Caco-2 (cell line): ENCODE results near the gene HNMT. TPM values are rescaled to one million over a fixed set of nuclear protein-coding genes. Genes with fewer than 3 reads are reported as not detected.

Experiments
- BruUV-seq: library from RNA; stranded (reverse); fragments of 400-500 nt; replicated peaks from 2 replicates; lab custom pipeline; 2021; lab: Mats Ljungman, UMichigan
- CTCF ChIA-PET: fragments of 300-600 bp; sonication (Branson Sonifier 250); formaldehyde crosslinking; loops from one replicate; lab custom pipeline; 2022; ENCODE audit warnings: antibody characterized with exemption; lab: Charles Lee
- POLR2A ChIA-PET: fragments of 300-600 bp; sonication (Branson Sonifier 250); formaldehyde crosslinking; loops from one replicate; lab custom pipeline; 2022; ENCODE audit warnings: antibody characterized with exemption; lab: Charles Lee
- DNase-seq, 2 experiments: peaks; one replicate each; pipeline versions ENCODE4 v3.0.0 to v3.0.0-alpha.2; 2020 to 2022
- H3K27me3 ChIP-seq: replicated peaks from 2 replicates; pipeline ENCODE4 v1.6.0; 2011; ENCODE audit warnings: low read length; ENCODE audit not compliant: control insufficient read depth, insufficient read depth
- H3K36me3 ChIP-seq: 2 replicates; pipeline ENCODE4 v1.5.1; 2011; ENCODE audit warnings: low read length; ENCODE audit not compliant: control insufficient read depth, insufficient read depth
- H3K4me1 ChIP-seq: fragments of 250-450 bp; sonication (Bioruptor Pico); 2 replicates; pipeline ENCODE4 v1.5.1; 2020; ENCODE audit warnings: mild to moderate bottlenecking
- H3K4me3 ChIP-seq: 2 replicates; pipeline ENCODE4 v1.5.1; 2011; ENCODE audit warnings: low read depth, mild to moderate bottlenecking, control low read depth, low read length
- H3K9me3 ChIP-seq: fragments of 250-450 bp; sonication (Bioruptor Pico); 2 replicates; pipeline ENCODE4 v1.5.1; 2020; ENCODE audit warnings: mild to moderate bottlenecking, moderate library complexity
- H3K27ac Mint-ChIP-seq: one replicate; pipeline ENCODE4 v1.8.0; 2022; ENCODE audit warnings: mixed read lengths; ENCODE audit not compliant: unreplicated experiment
- H3K27me3 Mint-ChIP-seq: one replicate; pipeline ENCODE4 v1.8.0; 2022; ENCODE audit warnings: mixed read lengths; ENCODE audit not compliant: insufficient read depth, unreplicated experiment
- H3K36me3 Mint-ChIP-seq: one replicate; pipeline ENCODE4 v1.8.0; 2022; ENCODE audit warnings: mild to moderate bottlenecking, mixed read lengths; ENCODE audit not compliant: insufficient read depth, unreplicated experiment
- H3K4me1 Mint-ChIP-seq: one replicate; pipeline ENCODE4 v1.8.0; 2022; ENCODE audit warnings: low read depth, mixed read lengths; ENCODE audit not compliant: unreplicated experiment
- H3K4me3 Mint-ChIP-seq: one replicate; pipeline ENCODE4 v1.8.0; 2022; ENCODE audit warnings: mild to moderate bottlenecking, moderate library complexity, mixed read lengths; ENCODE audit not compliant: unreplicated experiment
- H3K9me3 Mint-ChIP-seq: one replicate; pipeline ENCODE4 v1.8.0; 2022; ENCODE audit warnings: mixed read lengths; ENCODE audit not compliant: unreplicated experiment
- CTCF ChIP-seq, 2 experiments: fragments of 200-600 bp in 1 of 2; IDR thresholded peaks; 1 replicate in 1 of 2; 2 replicates in 1 of 2; pipeline versions ENCODE4 v1.5.1 to v1.8.0; 2011 to 2022; ENCODE audit warnings: antibody characterized with exemption in 1 of 2, control low read depth in 1 of 2, inconsistent platforms in 1 of 2, low read depth in 1 of 2, low read length in 1 of 2, mild to moderate bottlenecking in 1 of 2, moderate library complexity in 1 of 2; ENCODE audit not compliant: insufficient read depth in 1 of 2, severe bottlenecking in 1 of 2, unreplicated experiment in 1 of 2
- intact Hi-C: fragments of 100-400 bp; cut with micrococcal nuclease; formaldehyde crosslinking; loops from one replicate; pipeline ENCODE4 v1.10.0; 2022; ENCODE audit not compliant: unreplicated experiment
- total RNA-seq: library from RNA; stranded (reverse); gene quantifications from 2 replicates; pipeline ENCODE4 v1.2.3, GENCODE V29; 2022

The HNMT gene
- total RNA-seq, 1 experiment from 2014 or later, result 42.8 TPM

DNA sequence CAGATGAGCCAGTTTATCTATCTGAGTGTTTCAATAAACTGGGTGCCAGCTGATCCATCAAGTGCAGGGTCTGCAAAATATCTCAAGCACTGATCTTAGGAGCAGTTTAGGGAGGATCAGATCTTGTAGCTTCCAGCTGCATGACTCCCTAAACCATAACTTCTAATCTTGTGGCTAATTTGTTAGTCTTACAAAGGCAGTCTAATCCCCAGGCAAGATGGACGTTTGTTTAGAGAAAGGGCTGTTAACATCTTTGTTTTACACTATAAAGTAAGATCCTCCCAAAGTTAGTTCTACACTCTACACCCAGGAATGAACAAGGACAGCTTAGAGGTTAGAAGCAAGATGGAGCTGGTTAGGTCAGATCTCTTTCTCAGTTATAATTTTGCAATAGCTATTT lies 28.7 kb upstream of the HNMT start:
- no peak overlapping the region for H3K4me3 Mint-ChIP-seq
- TF ChIP-seq CTCF (IDR thresholded peaks at IDR 0.05; ENCODE audit: insufficient read depth in 1 of 2, low read depth in 1 of 2, low read length in 1 of 2, severe bottlenecking in 1 of 2, unreplicated experiment in 1 of 2), result no peak
- Histone ChIP-seq H3K36me3 (no peaks in the 10 kb centered on the region), H3K4me1 (peaks cover 6% of the 10 kb centered on the region; the same call in 1 of the 2 replicates), H3K9me3 (peaks cover 3% of the 10 kb centered on the region; the same call in 1 of the 2 replicates), H3K27me3 (no peaks in the 10 kb centered on the region), H3K4me3 (no peak overlapping the region)
- DNase-seq, result no peak
- no peaks in the 10 kb centered on the region for H3K27me3 Mint-ChIP-seq
- no peak overlapping the region for H3K27ac Mint-ChIP-seq
- ChIA-PET POLR2A (interaction anchor here (0.7 kb wide), 1 partner anchor 46 kb away, joined by 3 read pairs; no protein-coding TSS in a partner anchor), CTCF (no interaction called here)
- H3K4me1 Mint-ChIP-seq, result peaks cover 20% of the 10 kb centered on the region
- no peaks in the 10 kb centered on the region for H3K36me3 Mint-ChIP-seq
- intact Hi-C loops, result no loop called here
- no TSS peak for BruUV-seq
- peaks cover 24% of the 10 kb centered on the region for H3K9me3 Mint-ChIP-seq

- no peak for TF ChIP-seq CTCF (IDR thresholded peaks at IDR 0.05; ENCODE audit: insufficient read depth in 1 of 2, low read depth in 1 of 2, low read length in 1 of 2, severe bottlenecking in 1 of 2, unreplicated experiment in 1 of 2)
- DNase-seq, result no peak
- POLR2A ChIA-PET, result no interaction called here
- Histone ChIP-seq H3K4me3 (no peak overlapping the region), H3K36me3 (no peaks in the 10 kb centered on the region), H3K4me1 (peaks cover 17% of the 10 kb centered on the region; the same call in 1 of the 2 replicates), H3K27me3 (no peaks in the 10 kb centered on the region), H3K9me3 (peaks cover 3% of the 10 kb centered on the region; the same call in 1 of the 2 replicates)
- Mint-ChIP-seq H3K9me3 (peaks cover 9% of the 10 kb centered on the region), H3K4me1 (peaks cover 18% of the 10 kb centered on the region), H3K27me3 (no peaks in the 10 kb centered on the region), H3K4me3 (no peak overlapping the region), H3K27ac (no peak overlapping the region), H3K36me3 (no peaks in the 10 kb centered on the region)
- no TSS peak for BruUV-seq
- intact Hi-C loops, result no loop called here
- CTCF ChIA-PET, result no interaction called here
Observed at GRCh38 chr2:137937246-137937645, 27.0 kb upstream of the HNMT start.

DNA sequence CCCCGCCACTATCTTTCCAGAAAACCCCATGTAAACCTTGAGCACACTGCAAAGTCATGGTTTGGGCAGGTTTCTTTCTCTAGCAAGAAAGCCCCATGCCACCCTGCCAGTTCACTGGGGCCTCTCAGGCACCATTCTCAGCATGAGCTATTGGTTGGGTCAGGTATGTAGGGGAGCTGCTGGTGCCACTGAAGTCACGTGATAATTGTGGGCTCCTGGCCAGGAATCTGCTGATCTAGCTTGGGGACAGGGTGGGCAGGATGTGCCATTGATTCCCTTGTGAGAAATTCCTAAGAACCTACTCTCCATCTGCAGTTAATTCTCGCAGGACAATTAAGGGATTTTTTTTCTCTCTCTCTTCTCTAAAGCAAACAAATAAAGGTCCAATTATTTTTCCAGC lies 26.5 kb upstream of the HNMT start:
- no peaks in the 10 kb centered on the region for H3K36me3 Mint-ChIP-seq
- H3K9me3 Mint-ChIP-seq, result peaks cover 9% of the 10 kb centered on the region
- intact Hi-C loops, result no loop called here
- H3K4me3 Mint-ChIP-seq, result no peak overlapping the region
- no TSS peak for BruUV-seq
- CTCF ChIA-PET, result no interaction called here
- peaks cover 3% of the 10 kb centered on the region; the same call in 1 of the 2 replicates for H3K9me3 ChIP-seq
- H3K4me1 Mint-ChIP-seq, result peaks cover 24% of the 10 kb centered on the region
- H3K36me3 ChIP-seq, result no peaks in the 10 kb centered on the region
- TF ChIP-seq CTCF (IDR thresholded peaks at IDR 0.05; ENCODE audit: insufficient read depth in 1 of 2, low read depth in 1 of 2, low read length in 1 of 2, severe bottlenecking in 1 of 2, unreplicated experiment in 1 of 2), result no peak
- no peak overlapping the region for H3K27ac Mint-ChIP-seq
- H3K27me3 ChIP-seq, result no peaks in the 10 kb centered on the region
- H3K4me1 ChIP-seq, result peaks cover 22% of the 10 kb centered on the region
- DNase-seq, result no peak
- no peak overlapping the region for H3K4me3 ChIP-seq
- H3K27me3 Mint-ChIP-seq, result no peaks in the 10 kb centered on the region
- POLR2A ChIA-PET, result no interaction called here
